OCI-LY7 (cell line): ENCODE measurements around the gene SLC45A3. TPM values are rescaled to one million over a fixed set of nuclear protein-coding genes. Genes with fewer than 3 reads are reported as not detected.

Source experiments
- BruUV-seq: library from RNA; stranded (reverse); fragments of 400-500 nt; replicated peaks from 2 replicates; lab custom pipeline; 2021; lab: Mats Ljungman, UMichigan
- CTCF ChIA-PET: fragments of 300-600 bp; sonication (Branson Sonifier 250); formaldehyde crosslinking; loops from one replicate; lab custom pipeline; 2022; ENCODE audit warnings: antibody characterized with exemption; ENCODE audit not compliant: unreplicated experiment; lab: Charles Lee
- POLR2A ChIA-PET: fragments of 300-600 bp; sonication (Branson Sonifier 250); formaldehyde crosslinking; loops from one replicate; lab custom pipeline; 2022; ENCODE audit warnings: antibody characterized with exemption; lab: Charles Lee
- DNase-seq: peaks from one replicate; pipeline ENCODE4 v3.0.0-alpha.2; 2015; ENCODE audit warnings: low spot score
- H2AFZ ChIP-seq: fragments of 200-600 bp; sonication (generic), shearing (Covaris generic); 2 replicates; pipeline ENCODE4 v1.6.1; 2014; ENCODE audit warnings: mild to moderate bottlenecking, antibody characterized with exemption, low read length, moderate library complexity
- H3K27ac ChIP-seq: fragments of 200-600 bp; sonication (generic); 2 replicates; pipeline ENCODE4 v1.5.1; 2014; ENCODE audit warnings: mixed run types, low read depth, mild to moderate bottlenecking, moderate library complexity, low read length, inconsistent platforms; ENCODE audit not compliant: poor library complexity, severe bottlenecking
- H3K36me3 ChIP-seq: fragments of 200-600 bp; sonication (generic); 2 replicates; pipeline ENCODE4 v1.6.1; 2014; ENCODE audit warnings: mild to moderate bottlenecking, antibody characterized with exemption, low read length, moderate library complexity, mixed read lengths; ENCODE audit not compliant: insufficient read depth
- H3K4me1 ChIP-seq: fragments of 200-600 bp; sonication (generic); 2 replicates; pipeline ENCODE4 v1.5.1; 2014; ENCODE audit warnings: mild to moderate bottlenecking, low read length; ENCODE audit not compliant: insufficient read depth, poor library complexity, severe bottlenecking
- H3K4me2 ChIP-seq: fragments of 200-600 bp; sonication (generic); 2 replicates; pipeline ENCODE4 v1.6.1; 2014; ENCODE audit warnings: mild to moderate bottlenecking, low read length
- H3K4me3 ChIP-seq: fragments of 200-600 bp; sonication (generic); 2 replicates; pipeline ENCODE4 v1.5.1; 2014; ENCODE audit warnings: mild to moderate bottlenecking, low read depth, low read length; ENCODE audit not compliant: poor library complexity, severe bottlenecking
- H3K79me2 ChIP-seq: fragments of 200-600 bp; sonication (generic); 2 replicates; pipeline ENCODE4 v1.6.1; 2016; ENCODE audit warnings: low read depth, mild to moderate bottlenecking, low read length, moderate library complexity, mixed read lengths; ENCODE audit not compliant: insufficient read depth
- H3K9me2 ChIP-seq: fragments of 200-600 bp; sonication (generic); 2 replicates; pipeline ENCODE4 v1.6.1; 2016; ENCODE audit warnings: mild to moderate bottlenecking, low read length, mixed read lengths; ENCODE audit not compliant: insufficient read depth
- H3K9me3 ChIP-seq: fragments of 200-600 bp; sonication (generic); 2 replicates; pipeline ENCODE4 v1.6.1; 2014; ENCODE audit warnings: mild to moderate bottlenecking, mixed run types, low read length, mixed read lengths
- H4K20me1 ChIP-seq: fragments of 200-600 bp; sonication (generic); 2 replicates; pipeline ENCODE4 v1.6.1; 2014; ENCODE audit warnings: mild to moderate bottlenecking, antibody characterized with exemption, low read length, moderate library complexity, mixed read lengths; ENCODE audit not compliant: insufficient read depth
- CTCF ChIP-seq: fragments of 200-600 bp; sonication (generic); conservative IDR thresholded peaks from 2 replicates; pipeline ENCODE4 v1.5.1; 2014; ENCODE audit warnings: mild to moderate bottlenecking, antibody characterized with exemption, low read length, moderate library complexity, mixed read lengths
- EZH2phosphoT487 ChIP-seq: fragments of 200-600 bp; sonication (generic); IDR thresholded peaks from 2 replicates; pipeline ENCODE4 v1.6.1; 2018; ENCODE audit warnings: low read depth, borderline replicate concordance, mild to moderate bottlenecking, mixed run types, antibody characterized with exemption, low read length, moderate library complexity, mixed read lengths
- intact Hi-C: fragments of 100-400 bp; cut with micrococcal nuclease; formaldehyde crosslinking; loops from one replicate; pipeline ENCODE4 v1.10.0; 2022; ENCODE audit not compliant: unreplicated experiment
- total RNA-seq, 2 experiments: library from RNA; depleted of rRNA in 1 of 2; stranded (reverse); fragments of >200 nt in 1 of 2; shearing (Covaris generic) in 1 of 2; gene quantifications; 2 replicates each; pipeline ENCODE4 v1.2.3, GENCODE V29; 2014 to 2022

SLC45A3 gene
- total RNA-seq, 2 experiments from 2014 or later: 2.4 to 5.3 TPM

GRCh38 chr1:205709640-205710039 is 29.3 kb upstream of the SLC45A3 start:
- Histone ChIP-seq H3K4me2 (no peak overlapping the region), H3K4me1 (peaks cover 10% of the 10 kb centered on the region), H3K9me3 (no peaks in the 10 kb centered on the region), H3K79me2 (no peaks in the 10 kb centered on the region), H4K20me1 (peaks cover 5% of the 10 kb centered on the region; the same call in 1 of the 2 replicates), H2AFZ (no peak overlapping the region), H3K4me3 (no peak overlapping the region), H3K27ac (no peak overlapping the region), H3K9me2 (no peaks in the 10 kb centered on the region), H3K36me3 (peaks cover 68% of the 10 kb centered on the region)
- POLR2A ChIA-PET: interaction anchor here (1.0 to 5.6 kb wide), 4 partner anchors 9 to 49 kb away, joined by 3 to 38 read pairs (median 5); no protein-coding TSS in a partner anchor
- intact Hi-C loops: loop anchor here (2.0 to 5.0 kb wide), 2 partner anchors 119 to 182 kb away; no protein-coding TSS in a partner anchor
- no peak for TF ChIP-seq EZH2phosphoT487
- no peak for TF ChIP-seq CTCF
- BruUV-seq: no TSS peak
- CTCF ChIA-PET: interaction anchor here (0.9 to 5.8 kb wide), 2 partner anchors 39 to 50 kb away, joined by 3 to 68 read pairs; no protein-coding TSS in a partner anchor
- DNase-seq: no peak

- no peak overlapping the region for H3K4me3 ChIP-seq
- POLR2A ChIA-PET: interaction anchor here (0.5 to 5.6 kb wide), 3 partner anchors 12 to 113 kb away, joined by 3 to 38 read pairs (median 3); no protein-coding TSS in a partner anchor
- peaks cover 10% of the 10 kb centered on the region for H3K4me1 ChIP-seq
- H3K27ac ChIP-seq: no peak overlapping the region
- no peaks in the 10 kb centered on the region for H3K9me3 ChIP-seq
- no peak for DNase-seq
- peaks cover 68% of the 10 kb centered on the region for H3K36me3 ChIP-seq
- no peak overlapping the region for H3K4me2 ChIP-seq
- no TSS peak for BruUV-seq
- TF ChIP-seq CTCF (no peak), EZH2phosphoT487 (no peak)
- intact Hi-C loops: no loop called here
- peaks cover 5% of the 10 kb centered on the region; the same call in 1 of the 2 replicates for H4K20me1 ChIP-seq
- no peaks in the 10 kb centered on the region for H3K79me2 ChIP-seq
- H2AFZ ChIP-seq: no peak overlapping the region
- no peaks in the 10 kb centered on the region for H3K9me2 ChIP-seq
- CTCF ChIA-PET: interaction anchor here (0.9 to 5.8 kb wide), 2 partner anchors 38 to 50 kb away, joined by 3 to 68 read pairs; no protein-coding TSS in a partner anchor
Measured at GRCh38 chr1:205709059-205709398, 28.7 kb upstream of the SLC45A3 start.
